ENCODE data around the gene KIF2A.

DNA sequence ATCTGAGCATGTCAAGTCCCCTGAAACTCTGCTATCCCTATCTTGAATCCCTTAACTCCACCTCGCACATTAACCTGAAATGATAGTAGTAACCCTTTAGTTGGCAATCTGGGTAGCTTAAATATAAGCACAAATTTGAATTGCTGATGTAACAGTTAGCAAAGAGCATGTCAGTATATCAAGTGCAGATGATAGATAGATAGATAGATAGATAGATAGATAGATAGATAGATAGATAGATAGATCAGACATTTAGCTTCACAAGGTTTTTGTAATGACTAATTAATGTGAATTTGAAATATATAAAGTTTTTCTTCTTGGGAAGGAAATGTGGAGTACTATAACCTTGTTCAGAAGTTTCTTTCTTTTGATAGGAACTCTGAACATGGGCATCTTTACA lies 30.4 kb upstream of the KIF2A start:
- TF ChIP-seq, protein P1, sequence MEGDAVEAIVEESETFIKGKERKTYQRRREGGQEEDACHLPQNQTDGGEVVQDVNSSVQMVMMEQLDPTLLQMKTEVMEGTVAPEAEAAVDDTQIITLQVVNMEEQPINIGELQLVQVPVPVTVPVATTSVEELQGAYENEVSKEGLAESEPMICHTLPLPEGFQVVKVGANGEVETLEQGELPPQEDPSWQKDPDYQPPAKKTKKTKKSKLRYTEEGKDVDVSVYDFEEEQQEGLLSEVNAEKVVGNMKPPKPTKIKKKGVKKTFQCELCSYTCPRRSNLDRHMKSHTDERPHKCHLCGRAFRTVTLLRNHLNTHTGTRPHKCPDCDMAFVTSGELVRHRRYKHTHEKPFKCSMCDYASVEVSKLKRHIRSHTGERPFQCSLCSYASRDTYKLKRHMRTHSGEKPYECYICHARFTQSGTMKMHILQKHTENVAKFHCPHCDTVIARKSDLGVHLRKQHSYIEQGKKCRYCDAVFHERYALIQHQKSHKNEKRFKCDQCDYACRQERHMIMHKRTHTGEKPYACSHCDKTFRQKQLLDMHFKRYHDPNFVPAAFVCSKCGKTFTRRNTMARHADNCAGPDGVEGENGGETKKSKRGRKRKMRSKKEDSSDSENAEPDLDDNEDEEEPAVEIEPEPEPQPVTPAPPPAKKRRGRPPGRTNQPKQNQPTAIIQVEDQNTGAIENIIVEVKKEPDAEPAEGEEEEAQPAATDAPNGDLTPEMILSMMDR (IDR thresholded peaks at IDR 0.05; ENCODE audit: low read length) = no peak
- TF ChIP-seq EZH2 (optimal IDR thresholded peaks at IDR 0.05; ENCODE audit: low read depth, low read length) = no peak

All from MM.1S (cell line).